Retinal pigment epithelial cell (primary cell): ENCODE data around the gene FMN1.

Experiments used
- DNase-seq: peaks from one replicate; pipeline ENCODE4 v3.0.0-alpha.2; 2010; ENCODE audit warnings: low read depth
- H3K4me3 ChIP-seq: 2 replicates; pipeline ENCODE4 v1.5.1; 2011; ENCODE audit warnings: mild to moderate bottlenecking, low read length, control low read depth, moderate library complexity
- TF ChIP-seq, protein P1 (sequence below): conservative IDR thresholded peaks from 2 replicates; pipeline ENCODE4 v1.5.1; 2011; ENCODE audit warnings: low read depth, low read length, control low read depth, inconsistent platforms

The FMN1 gene

DNA sequence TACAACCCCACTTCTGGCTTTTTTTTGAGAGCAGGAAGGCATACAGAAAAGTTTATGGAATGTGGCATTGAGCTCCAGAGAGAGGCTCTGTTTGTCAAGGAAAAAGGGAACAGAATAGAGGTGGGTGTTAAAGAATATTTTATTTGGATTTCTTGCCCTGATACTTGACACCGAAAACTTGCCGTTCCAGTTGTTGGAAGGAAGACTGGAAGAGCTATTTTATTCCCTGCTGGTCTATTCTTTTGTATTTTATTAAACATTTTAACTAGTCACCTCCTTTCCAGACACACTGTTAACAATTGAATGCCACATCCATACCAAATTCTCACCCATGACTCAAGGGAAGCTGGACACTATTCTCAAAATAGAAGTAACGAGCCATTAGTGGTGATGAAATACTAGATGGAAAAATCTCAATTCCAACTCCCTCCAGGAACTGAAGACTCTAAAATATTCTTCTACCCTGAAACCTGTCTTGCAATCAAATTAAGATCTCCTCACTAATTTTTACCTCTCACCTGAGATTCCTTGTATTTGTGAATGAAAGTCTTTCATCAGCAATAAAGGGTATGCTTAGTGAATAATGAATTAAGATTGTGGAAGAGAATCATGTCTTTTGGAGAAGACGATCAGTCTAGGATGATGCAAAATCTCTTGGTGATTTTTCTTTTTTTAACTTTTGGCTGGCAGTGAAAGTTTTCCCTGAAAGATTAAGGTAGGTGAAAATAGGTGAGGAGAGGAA lies 448.2 kb downstream of the FMN1 start:
- H3K4me3 ChIP-seq: no peak overlapping the region
- TF ChIP-seq, protein P1, sequence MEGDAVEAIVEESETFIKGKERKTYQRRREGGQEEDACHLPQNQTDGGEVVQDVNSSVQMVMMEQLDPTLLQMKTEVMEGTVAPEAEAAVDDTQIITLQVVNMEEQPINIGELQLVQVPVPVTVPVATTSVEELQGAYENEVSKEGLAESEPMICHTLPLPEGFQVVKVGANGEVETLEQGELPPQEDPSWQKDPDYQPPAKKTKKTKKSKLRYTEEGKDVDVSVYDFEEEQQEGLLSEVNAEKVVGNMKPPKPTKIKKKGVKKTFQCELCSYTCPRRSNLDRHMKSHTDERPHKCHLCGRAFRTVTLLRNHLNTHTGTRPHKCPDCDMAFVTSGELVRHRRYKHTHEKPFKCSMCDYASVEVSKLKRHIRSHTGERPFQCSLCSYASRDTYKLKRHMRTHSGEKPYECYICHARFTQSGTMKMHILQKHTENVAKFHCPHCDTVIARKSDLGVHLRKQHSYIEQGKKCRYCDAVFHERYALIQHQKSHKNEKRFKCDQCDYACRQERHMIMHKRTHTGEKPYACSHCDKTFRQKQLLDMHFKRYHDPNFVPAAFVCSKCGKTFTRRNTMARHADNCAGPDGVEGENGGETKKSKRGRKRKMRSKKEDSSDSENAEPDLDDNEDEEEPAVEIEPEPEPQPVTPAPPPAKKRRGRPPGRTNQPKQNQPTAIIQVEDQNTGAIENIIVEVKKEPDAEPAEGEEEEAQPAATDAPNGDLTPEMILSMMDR: no peak
- DNase-seq: no peak

DNA sequence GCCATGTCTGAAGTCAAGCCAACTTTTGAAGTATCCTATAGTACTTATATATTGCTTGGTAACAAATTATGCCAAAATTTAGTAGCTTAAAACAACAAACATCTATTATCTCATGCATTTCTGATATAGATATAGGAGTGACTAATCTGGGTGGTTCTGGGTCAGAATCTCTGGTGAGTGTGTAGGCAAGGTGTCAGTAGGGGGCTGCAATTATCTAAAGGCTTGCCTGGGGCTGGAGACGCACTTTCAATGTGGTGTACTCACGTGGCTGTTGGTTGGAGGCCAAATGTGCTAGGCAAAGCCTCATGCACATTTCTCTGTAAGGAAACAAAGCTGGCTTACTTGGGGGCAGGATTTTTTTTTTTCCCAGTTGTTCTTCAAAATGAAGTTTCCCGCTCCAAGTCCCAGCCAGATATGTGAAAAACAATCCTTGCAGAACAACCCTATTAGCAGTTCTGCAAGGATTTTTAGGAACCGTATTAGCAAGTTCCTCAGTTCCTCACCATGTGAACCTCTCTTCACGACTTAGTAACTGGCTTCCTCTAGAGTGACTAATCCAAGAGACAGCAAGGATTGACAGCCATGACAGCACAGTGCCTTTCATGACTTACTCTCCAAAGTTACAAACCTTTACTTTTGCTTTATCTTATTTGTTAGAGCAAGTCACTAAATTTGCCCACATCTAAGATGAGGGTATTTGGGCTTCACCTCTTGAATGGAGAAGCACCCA lies 450.9 kb downstream of the FMN1 start:
- DNase-seq: no peak
- TF ChIP-seq, protein P1: no peak
- H3K4me3 ChIP-seq: no peak overlapping the region

DNA sequence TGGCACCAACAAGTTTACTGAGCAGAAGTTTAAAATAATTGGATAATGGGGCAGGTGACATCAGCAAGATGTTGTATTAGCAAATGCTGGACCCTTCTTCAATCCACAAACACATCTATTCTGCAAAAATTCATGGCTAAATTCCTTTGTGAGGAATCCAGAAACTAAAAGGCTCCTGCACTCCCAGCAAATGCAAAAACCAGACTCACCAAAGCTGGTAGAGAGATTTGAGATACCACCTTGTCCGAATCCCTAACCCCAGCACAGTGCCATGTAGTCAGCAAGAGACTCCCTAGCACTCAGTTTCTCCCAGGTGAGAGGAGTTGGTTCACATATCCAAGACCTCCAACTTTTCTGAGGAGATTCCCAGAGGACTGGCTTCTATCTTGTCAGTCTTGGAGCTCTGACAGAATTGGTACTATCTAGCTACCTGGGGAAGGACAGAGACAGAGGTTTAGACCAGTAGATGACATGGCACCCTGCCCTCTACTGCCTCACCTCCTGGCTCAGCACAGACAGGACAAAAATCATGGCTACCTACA lies 454.9 kb downstream of the FMN1 start:
- no peak for DNase-seq
- H3K4me3 ChIP-seq: no peak overlapping the region
- TF ChIP-seq, protein P1: no peak

DNA sequence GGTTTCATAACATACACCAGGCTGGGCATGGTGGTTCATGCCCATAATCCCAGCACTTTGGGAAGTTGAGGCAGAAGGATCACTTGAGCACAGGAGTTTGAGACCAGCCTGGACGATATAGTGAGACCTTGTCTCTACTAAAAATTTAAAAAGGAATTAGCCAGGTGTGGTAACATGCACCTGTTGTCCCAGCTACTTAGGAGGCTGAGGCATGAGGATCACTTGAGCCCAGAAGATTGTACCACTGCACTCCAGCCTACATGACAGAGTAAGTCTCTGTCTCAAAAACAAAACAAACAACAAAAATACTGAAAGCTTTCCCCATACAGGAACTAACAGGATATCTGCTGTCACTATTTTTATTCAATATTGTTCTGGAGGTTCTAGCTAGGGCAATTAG lies 455.8 kb downstream of the FMN1 start:
- TF ChIP-seq, protein P1: no peak
- no peak for DNase-seq
- no peak overlapping the region for H3K4me3 ChIP-seq

DNA sequence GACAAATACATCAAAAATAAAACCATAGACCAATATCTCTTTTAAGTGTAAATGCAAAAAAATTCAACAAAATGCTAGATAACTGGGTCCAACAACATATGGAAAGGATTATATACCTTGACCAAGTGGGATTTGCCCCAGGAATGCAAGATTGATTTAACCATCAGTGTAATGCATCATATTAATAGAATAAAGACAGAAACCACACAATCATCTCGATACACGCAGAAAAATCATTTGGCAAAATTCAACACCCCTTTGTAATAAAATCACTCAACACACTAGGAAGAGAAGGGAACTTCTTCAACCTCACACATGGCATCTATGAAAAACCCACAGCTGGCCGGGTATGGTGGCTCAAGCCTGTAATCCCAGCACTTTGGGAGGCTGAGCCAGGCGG lies 457.2 kb downstream of the FMN1 start:
- TF ChIP-seq, protein P1: no peak
- no peak for DNase-seq
- H3K4me3 ChIP-seq: no peak overlapping the region

DNA sequence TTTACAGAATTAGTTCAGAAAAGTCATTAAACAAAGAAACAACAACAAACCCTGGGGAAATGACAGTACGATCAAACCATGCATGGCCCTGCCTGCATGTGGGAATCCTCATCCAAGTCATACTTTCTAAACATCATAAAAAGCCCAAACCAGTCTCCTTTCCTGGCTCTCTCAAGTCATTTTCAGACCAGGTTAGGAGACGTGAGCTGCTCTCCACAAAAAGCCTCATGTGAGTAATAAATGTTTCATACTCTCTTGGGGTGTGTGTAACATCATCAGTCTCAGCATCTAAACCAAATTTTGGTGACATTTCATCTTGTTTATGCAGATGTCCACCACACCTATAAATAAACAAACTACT lies 457.8 kb downstream of the FMN1 start:
- no peak overlapping the region for H3K4me3 ChIP-seq
- no peak for DNase-seq

More for the DNA sequence above, 457.8 kb downstream of the FMN1 start:
- TF ChIP-seq, protein P1: no peak
